Naive B cell (primary cell): Measurements from ENCODE around the gene LRRC1. TPM values are rescaled to one million over a fixed set of nuclear protein-coding genes. Genes with fewer than 3 reads are reported as not detected.
"Not testable (repeated sequence)": the region's sequence is repeated elsewhere in the genome, so short reads cannot be mapped to it uniquely, and the experiment has no call there.

Experiments used
- ATAC-seq, 2 donors: fragments of 150-1000 bp; cut with Tn5 transposase; 2 replicates each; pipeline ENCODE4 v1.10.0; 2021; ENCODE audit warnings: low read depth in 2 of 2, mild to moderate bottlenecking in 2 of 2, moderate library complexity in 2 of 2
- DNase-seq: peaks from one replicate; pipeline ENCODE4 v3.0.0; 2022
- H3K27ac Mint-ChIP-seq, 6 donors: one replicate each; pipeline ENCODE4 v1.8.0; 2020 to 2022; ENCODE audit warnings: mild to moderate bottlenecking in 6 of 6, mixed read lengths in 6 of 6, moderate library complexity in 5 of 6, inconsistent platforms in 2 of 6
- H3K27me3 Mint-ChIP-seq, 3 donors: one replicate each; pipeline ENCODE4 v1.8.0; 2021 to 2022; ENCODE audit warnings: mixed read lengths in 3 of 3, mild to moderate bottlenecking in 1 of 3
- H3K36me3 Mint-ChIP-seq, 2 donors: one replicate each; pipeline ENCODE4 v1.8.0; 2020 to 2022; ENCODE audit warnings: mixed read lengths in 2 of 2, inconsistent platforms in 1 of 2, mild to moderate bottlenecking in 1 of 2
- H3K4me1 Mint-ChIP-seq, 3 donors: one replicate each; pipeline ENCODE4 v1.8.0; 2020 to 2022; ENCODE audit warnings: mixed read lengths in 3 of 3, inconsistent platforms in 1 of 3, mild to moderate bottlenecking in 1 of 3, moderate library complexity in 1 of 3
- H3K4me3 Mint-ChIP-seq, 8 donors: one replicate each; pipeline ENCODE4 v1.8.0; 2020 to 2022; ENCODE audit warnings: mild to moderate bottlenecking in 8 of 8, mixed read lengths in 8 of 8, moderate library complexity in 8 of 8, inconsistent platforms in 2 of 8
- H3K9me3 Mint-ChIP-seq, 7 donors: one replicate each; pipeline ENCODE4 v1.8.0; 2020 to 2022; ENCODE audit warnings: mixed read lengths in 7 of 7, mild to moderate bottlenecking in 5 of 7, inconsistent platforms in 2 of 7, moderate library complexity in 1 of 7
- polyA plus RNA-seq, 6 donors: library from polyadenylated mRNA; unstranded; fragments of 300-500 nt; fragmentation: Illumina TruSeq; gene quantifications; one replicate each; pipeline ENCODE4 v1.2.3, GENCODE V29; 2021; ENCODE audit warnings: low read depth in 6 of 6

LRRC1 gene
- polyA plus RNA-seq, 6 donors from 2014 or later: 1.8 to 7.1 (median 3.7) TPM

DNA sequence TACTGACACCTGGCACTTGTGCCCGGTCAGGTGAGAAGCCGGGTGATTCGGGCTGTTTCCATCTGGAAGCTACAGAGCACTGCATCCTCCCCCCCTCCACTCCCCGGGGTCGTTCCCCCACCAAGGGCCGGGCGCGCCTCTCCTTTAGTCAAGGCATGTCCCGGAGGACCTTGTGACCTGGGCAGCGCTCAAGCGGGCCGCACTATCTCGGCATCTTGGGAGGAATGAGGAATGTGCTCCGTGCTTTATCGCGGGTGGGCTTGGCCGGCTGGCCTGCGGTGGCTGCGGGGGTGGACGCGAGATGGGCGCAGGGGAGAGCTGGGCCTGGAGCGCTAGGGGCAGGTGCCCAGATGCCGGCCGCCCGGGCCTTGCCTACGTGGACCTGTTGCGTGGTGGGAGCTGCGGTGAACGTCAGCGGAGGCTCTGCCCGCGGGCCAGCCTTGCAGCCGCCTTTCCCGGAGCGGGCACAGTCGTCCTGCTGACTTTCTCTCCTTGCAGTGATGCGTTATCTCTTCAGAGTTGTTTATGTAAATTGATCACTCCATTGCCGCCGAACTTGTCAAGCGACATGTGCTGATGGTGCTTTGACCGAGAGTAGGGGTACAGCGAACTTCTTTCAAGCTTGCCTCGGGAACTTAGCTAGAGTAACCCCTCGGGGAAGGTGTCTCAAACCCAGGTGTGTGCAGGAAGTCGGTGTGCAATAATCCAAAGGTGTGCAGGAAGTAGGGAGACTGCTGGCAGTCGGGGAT lies 1.1 kb downstream of the LRRC1 start:
- Mint-ChIP-seq H3K9me3 (no peaks in the 10 kb centered on the region), H3K27me3 (no peaks in the 10 kb centered on the region), H3K36me3 (no peaks in the 10 kb centered on the region), H3K27ac (peak overlapping the region in 5 of 6 donors; percentile 1 to 96 (median 50)), H3K4me3 (peak overlapping the region; percentile 97 to 99 (median 98)), H3K4me1 (peaks cover 29 to 33% (median 32%) of the 10 kb centered on the region in 3 donors)
- ATAC-seq: no peak
- DNase-seq: peak; percentile 28

DNA sequence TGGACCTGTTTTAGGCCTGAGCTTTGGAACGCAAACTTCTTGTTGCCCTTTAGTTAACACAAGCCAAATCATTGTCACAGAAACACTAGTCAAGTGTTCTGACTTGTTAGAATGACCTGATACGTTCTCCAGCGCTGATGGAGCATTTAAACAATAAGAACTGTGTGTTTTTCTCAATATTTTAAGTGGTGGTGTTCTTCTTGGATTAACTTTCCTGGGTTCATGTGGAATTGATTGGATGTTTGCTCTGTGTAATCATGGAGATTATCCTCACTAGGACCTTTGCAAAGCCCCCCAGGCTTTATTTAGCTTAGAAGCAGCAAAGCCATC lies 1.6 kb downstream of the LRRC1 start:
- H3K4me1 Mint-ChIP-seq: peaks cover 29 to 33% (median 32%) of the 10 kb centered on the region in 3 donors
- peak overlapping the region in 3 of 6 donors; percentile 1 to 68 (median 8) for H3K27ac Mint-ChIP-seq
- DNase-seq (no peak), ATAC-seq (no peak)
- H3K36me3 Mint-ChIP-seq: no peaks in the 10 kb centered on the region
- peak overlapping the region; percentile 97 to 99 (median 98) for H3K4me3 Mint-ChIP-seq
- H3K27me3 Mint-ChIP-seq: no peaks in the 10 kb centered on the region
- no peaks in the 10 kb centered on the region for H3K9me3 Mint-ChIP-seq

DNA sequence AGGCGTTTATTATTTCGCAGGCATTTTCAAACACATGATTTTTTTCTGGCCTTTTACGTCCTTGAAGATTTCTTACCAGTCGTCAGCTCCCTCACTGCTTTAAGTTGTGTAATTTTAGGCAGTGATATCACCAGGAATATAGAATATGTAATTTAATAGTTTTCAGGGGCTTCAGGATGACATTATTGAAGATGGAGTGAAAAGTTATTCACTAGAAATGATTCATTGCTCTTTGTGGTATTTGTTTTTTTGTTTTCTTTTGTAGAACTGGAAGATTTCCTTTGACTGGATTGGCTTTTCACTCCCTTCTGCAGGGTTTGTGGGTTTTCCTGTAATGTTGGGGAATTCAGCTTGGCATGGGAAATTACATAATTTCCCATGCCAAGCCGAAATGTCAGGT lies 2.0 kb downstream of the LRRC1 start:
- H3K4me3 Mint-ChIP-seq: peak overlapping the region in 4 of 8 donors; percentile 51 to 99 (median 78)
- H3K9me3 Mint-ChIP-seq: no peaks in the 10 kb centered on the region
- peaks cover 29 to 33% (median 32%) of the 10 kb centered on the region in 3 donors for H3K4me1 Mint-ChIP-seq
- DNase-seq (no peak), ATAC-seq (no peak)
- H3K27me3 Mint-ChIP-seq: no peaks in the 10 kb centered on the region
- peak overlapping the region in 1 of 6 donors; percentile 68 for H3K27ac Mint-ChIP-seq
- no peaks in the 10 kb centered on the region for H3K36me3 Mint-ChIP-seq

DNA sequence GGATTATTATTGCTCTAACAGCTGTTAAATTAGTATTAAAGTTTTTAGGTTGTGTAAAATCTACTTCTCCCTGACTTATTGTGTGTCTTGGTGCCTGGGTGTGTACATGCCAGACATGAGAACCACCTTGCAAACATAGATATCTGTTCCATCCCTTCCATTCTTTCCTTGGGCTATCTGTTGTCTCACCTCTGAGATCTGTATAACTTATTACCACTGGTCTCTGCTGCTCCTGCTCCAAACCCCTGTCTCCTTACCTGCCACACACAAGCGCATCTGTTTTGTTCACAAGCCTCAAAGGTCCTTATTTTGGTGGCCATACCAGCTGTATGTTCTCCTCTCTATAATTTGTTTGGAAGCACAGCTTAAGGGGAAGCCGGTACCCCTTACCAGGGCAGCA lies 2.5 kb downstream of the LRRC1 start:
- no peak for DNase-seq
- Mint-ChIP-seq H3K27me3 (no peaks in the 10 kb centered on the region), H3K27ac (peak overlapping the region in 1 of 6 donors; percentile 2), H3K4me3 (peak overlapping the region in 5 of 8 donors; percentile 5 to 99 (median 37)), H3K36me3 (no peaks in the 10 kb centered on the region), H3K9me3 (no peaks in the 10 kb centered on the region), H3K4me1 (peaks cover 29 to 33% (median 32%) of the 10 kb centered on the region in 3 donors)
- no peak for ATAC-seq

DNA sequence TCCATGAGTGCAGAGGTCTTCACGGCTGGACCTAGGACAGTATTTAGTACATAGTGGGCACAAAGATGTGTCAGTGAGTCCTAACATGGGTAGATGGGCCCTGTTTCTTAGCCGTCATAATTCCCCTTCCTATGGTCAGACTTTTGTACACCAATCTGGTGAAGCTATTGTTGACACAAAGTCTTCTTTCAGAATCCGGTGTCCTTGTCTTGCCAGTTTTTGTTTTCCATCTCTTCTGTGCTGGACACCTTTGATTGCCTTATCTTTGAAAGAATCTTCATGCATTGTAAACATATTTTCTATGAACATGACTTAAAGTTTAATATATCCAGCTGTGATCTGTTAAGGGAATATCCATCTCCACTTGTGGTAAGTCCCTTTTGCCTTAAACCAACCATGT lies 4.5 kb downstream of the LRRC1 start:
- H3K27me3 Mint-ChIP-seq: no peaks in the 10 kb centered on the region
- H3K4me1 Mint-ChIP-seq: peaks cover 14 to 29% (median 27%) of the 10 kb centered on the region in 3 donors
- ATAC-seq (no peak), DNase-seq (no peak)
- H3K4me3 Mint-ChIP-seq: peak overlapping the region in 1 of 8 donors; percentile 56
- H3K36me3 Mint-ChIP-seq: no peaks in the 10 kb centered on the region
- H3K9me3 Mint-ChIP-seq: no peaks in the 10 kb centered on the region
- H3K27ac Mint-ChIP-seq: peak overlapping the region in 1 of 6 donors; percentile 62

DNA sequence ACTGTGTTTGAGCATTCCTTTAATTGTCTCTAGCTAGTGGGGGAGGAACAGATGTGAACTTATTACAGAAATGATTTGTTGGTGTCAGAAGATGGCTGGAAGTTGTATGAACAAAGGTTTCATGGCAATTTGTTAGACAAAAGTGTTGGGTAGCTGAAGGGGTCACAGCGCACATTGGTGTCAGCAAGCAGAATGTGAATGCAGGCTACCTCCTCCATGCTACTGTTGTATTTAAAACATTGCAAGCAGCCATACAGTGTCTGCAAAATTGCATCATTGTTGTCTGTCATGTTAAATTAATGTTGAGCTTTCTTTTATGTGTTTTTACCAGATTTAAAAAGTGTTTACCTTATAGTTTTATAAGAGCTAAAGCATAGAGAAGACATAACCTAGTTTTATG lies 6.2 kb downstream of the LRRC1 start:
- H3K4me1 Mint-ChIP-seq: peaks cover 10 to 20% (median 20%) of the 10 kb centered on the region in 3 donors
- no peaks in the 10 kb centered on the region for H3K27me3 Mint-ChIP-seq
- H3K4me3 Mint-ChIP-seq: no peak overlapping the region
- no peak overlapping the region for H3K27ac Mint-ChIP-seq
- no peaks in the 10 kb centered on the region for H3K9me3 Mint-ChIP-seq
- H3K36me3 Mint-ChIP-seq: no peaks in the 10 kb centered on the region
- DNase-seq (no peak), ATAC-seq (no peak)

DNA sequence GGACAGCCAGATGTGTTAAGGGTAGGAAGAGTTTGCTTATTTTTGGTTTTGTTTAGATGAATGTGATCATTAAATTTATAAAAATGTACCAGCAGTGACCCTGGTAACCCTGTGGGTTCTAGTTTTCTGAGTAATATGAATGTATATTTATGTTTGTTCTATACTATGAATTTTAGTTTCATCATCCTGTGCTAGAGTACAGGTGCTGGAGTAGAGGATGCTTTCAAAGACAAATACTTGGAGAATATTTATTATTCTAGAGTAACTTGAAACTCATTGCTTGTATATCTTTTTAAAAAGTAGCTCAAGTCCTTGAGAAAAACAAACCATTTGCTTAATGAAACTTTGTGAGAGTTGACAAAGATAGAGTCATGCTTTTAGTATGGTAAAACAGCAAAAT lies 7.8 kb downstream of the LRRC1 start:
- Mint-ChIP-seq H3K27ac (no peak overlapping the region), H3K27me3 (no peaks in the 10 kb centered on the region), H3K9me3 (peaks cover 0 to 2% (median 0%) of the 10 kb centered on the region in 7 donors), H3K4me1 (peaks cover 3 to 17% (median 12%) of the 10 kb centered on the region in 3 donors), H3K36me3 (no peaks in the 10 kb centered on the region), H3K4me3 (no peak overlapping the region)
- no peak for ATAC-seq
- no peak for DNase-seq

DNA sequence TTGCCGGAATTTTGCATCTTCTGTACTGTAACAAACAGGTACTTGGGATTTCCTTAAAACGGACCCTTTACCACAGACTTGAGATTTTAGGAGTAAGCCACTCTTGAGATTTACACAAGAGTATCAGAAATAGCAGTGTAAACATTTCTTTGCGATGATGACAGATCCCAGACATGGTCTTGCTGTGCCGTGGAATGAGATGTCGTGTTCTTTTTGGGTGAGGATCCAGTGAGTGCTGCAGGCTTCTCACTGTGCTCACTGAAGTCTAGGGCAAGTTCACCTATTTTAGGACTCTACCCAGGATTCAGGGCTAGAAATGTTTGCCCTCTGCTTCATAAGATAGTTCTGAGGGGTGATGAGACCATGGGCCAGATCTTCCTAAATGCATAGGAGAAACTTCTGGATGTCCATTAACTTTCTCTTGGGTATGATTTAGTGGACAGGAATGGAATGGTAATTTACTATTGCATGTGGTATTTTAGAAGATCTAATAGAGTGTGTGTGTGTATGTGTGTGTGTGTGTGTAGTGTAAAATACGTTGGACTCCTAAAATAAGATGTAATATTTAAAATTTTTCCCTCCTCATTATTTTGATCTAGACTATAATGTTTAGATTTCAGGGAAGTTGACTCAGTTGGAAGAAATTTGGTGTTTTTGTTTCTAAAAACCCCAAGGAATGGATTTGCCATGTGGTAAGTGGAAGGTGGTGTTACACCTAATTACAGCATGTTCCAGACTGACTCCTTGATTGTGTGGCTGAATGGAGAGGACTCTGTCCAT lies 8.5 kb downstream of the LRRC1 start:
- Mint-ChIP-seq H3K4me3 (no peak overlapping the region), H3K36me3 (no peaks in the 10 kb centered on the region)

DNA sequence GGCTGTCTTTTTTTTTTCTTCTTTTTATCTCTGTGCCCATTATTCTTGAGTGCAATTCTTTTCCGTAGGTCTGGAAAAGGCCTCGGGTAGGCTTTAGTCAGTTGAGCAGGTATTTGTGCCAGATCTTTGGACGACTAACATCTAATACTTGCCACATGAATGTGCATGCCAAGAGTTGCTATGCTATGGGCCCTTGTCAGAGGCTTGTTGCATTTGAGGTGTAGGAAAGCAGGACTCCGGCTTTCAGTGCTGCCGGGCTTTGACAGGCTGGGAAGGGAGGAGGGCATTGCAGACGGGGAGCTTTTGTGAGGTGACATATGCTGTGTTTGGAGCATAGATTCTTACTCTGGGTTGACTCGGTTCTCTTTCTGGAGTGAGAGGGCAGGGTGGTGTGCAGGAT lies 10.2 kb downstream of the LRRC1 start:
- Mint-ChIP-seq H3K27ac (peak overlapping the region in 1 of 6 donors; percentile 68), H3K4me1 (peaks cover 13 to 17% (median 15%) of the 10 kb centered on the region in 3 donors), H3K4me3 (no peak overlapping the region), H3K27me3 (no peaks in the 10 kb centered on the region), H3K9me3 (peaks cover 0 to 2% (median 0%) of the 10 kb centered on the region in 7 donors), H3K36me3 (no peaks in the 10 kb centered on the region)
- DNase-seq (no peak), ATAC-seq (no peak)

More for the DNA sequence above, 8.5 kb downstream of the LRRC1 start:
- Mint-ChIP-seq H3K27me3 (no peaks in the 10 kb centered on the region), H3K27ac (peak overlapping the region in 1 of 6 donors; percentile 88), H3K4me1 (peaks cover 9 to 24% (median 13%) of the 10 kb centered on the region in 3 donors), H3K9me3 (peaks cover 0 to 2% (median 0%) of the 10 kb centered on the region in 7 donors)
- ATAC-seq: no peak
- DNase-seq: no peak

DNA sequence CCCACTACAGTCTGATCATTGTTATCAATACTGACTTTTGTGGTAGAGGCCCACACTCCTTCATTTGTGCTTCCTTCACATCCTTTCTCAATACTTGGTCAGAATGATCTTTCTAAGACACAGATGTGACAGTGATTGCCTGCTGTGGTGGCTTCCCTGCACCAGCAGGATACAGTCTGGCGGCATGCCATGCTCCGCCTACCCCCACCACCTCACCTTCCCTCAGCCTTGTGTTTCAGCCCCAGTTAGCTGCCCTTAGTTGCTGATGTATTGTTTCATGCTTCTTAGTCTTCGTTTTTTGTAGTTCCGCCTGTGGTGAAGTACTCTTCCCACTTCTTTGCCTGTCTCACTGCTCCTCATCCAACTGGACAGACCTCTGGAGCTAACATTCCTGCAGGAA lies 10.9 kb downstream of the LRRC1 start:
- DNase-seq: no peak
- ATAC-seq: no peak
- no peak overlapping the region for H3K4me3 Mint-ChIP-seq
- H3K4me1 Mint-ChIP-seq: peaks cover 13 to 17% (median 15%) of the 10 kb centered on the region in 3 donors
- H3K27me3 Mint-ChIP-seq: no peaks in the 10 kb centered on the region
- H3K27ac Mint-ChIP-seq: no peak overlapping the region
- peaks cover 0 to 2% (median 0%) of the 10 kb centered on the region in 7 donors for H3K9me3 Mint-ChIP-seq
- H3K36me3 Mint-ChIP-seq: no peaks in the 10 kb centered on the region

DNA sequence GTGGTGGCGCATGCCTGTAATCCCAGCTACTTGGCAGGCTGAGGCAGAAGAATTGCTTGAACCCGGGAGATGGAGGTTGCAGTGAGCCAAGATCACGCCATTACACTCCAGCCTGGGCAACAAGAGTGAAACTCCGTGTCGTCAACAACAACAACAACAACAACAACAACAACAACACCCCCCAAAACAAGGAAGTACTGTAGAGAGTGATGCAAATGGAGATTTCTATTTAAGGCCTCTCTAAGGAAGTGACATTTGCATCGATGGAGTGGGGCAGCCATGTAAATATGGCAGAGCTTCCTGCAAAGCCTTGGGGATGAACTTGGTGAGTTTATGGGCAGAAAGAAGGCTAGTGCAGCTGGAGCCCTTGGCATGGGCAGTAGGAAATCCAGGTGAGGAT lies 12.8 kb downstream of the LRRC1 start:
- not testable (repeated sequence) for H3K27me3 Mint-ChIP-seq, H3K9me3 Mint-ChIP-seq, DNase-seq, H3K36me3 Mint-ChIP-seq, ATAC-seq
- Mint-ChIP-seq H3K27ac (peak overlapping the region in 2 of 6 donors; percentile 1 to 88), H3K4me1 (peaks cover 18 to 24% (median 19%) of the 10 kb centered on the region in 3 donors), H3K4me3 (peak overlapping the region in 1 of 8 donors; percentile 35)

DNA sequence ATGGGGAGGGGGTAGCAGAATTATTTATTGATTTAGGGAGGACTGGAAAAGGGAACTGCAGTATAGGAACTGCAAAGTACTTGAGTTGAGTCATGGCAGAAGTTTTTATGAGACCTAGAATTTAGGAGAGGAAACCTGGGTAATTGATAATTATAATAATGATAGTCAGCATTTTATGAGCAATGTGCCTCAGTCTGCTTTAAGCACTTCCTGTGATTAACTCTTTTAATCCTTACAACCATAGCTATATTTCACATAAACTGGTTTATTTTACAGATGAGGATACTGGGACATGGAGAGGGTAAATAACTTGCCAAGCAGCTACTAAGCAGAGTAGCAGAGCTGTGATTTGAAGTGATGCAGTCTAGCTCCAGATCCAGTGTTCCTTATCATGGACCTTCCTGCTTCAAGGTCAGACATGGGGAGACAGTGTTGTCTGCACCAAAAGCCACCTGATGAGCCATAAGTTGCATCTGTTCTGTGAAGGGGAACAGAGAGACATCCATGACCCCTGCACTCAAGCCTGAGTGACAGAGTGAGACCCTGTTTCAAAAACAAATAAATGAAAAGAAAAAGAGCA lies 13.6 kb downstream of the LRRC1 start:
- H3K9me3 Mint-ChIP-seq: peaks cover 0 to 2% (median 0%) of the 10 kb centered on the region in 7 donors
- DNase-seq (no peak), ATAC-seq (no peak)
- H3K36me3 Mint-ChIP-seq: peaks cover 0 to 7% of the 10 kb centered on the region in 2 donors
- no peaks in the 10 kb centered on the region for H3K27me3 Mint-ChIP-seq
- peak overlapping the region in 1 of 6 donors; percentile 88 for H3K27ac Mint-ChIP-seq
- peaks cover 21 to 28% (median 26%) of the 10 kb centered on the region in 3 donors for H3K4me1 Mint-ChIP-seq
- no peak overlapping the region for H3K4me3 Mint-ChIP-seq

DNA sequence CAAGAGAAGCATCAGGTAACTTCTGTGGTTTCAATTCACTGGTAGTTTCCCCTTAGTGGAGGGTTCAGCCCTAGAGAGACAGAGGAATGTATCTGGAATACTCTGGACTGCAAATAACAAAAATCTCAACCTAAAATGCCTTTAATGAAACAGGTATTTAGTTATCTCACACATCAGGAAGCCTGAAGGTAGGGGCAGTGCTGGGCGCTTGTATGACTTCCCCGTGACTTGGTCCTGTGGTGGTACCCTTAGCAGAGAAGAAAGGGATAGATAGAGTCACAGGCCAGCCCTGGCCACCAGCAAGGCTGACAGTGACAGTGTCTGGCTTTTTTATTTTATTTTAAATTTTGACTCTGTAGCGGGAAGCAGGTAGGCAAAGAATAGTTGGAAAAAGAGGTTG lies 14.9 kb downstream of the LRRC1 start:
- Mint-ChIP-seq H3K36me3 (peaks cover 0 to 7% of the 10 kb centered on the region in 2 donors), H3K4me3 (no peak overlapping the region), H3K27me3 (no peaks in the 10 kb centered on the region), H3K9me3 (peaks cover 0 to 2% (median 0%) of the 10 kb centered on the region in 7 donors), H3K4me1 (peaks cover 30 to 35% (median 32%) of the 10 kb centered on the region in 3 donors), H3K27ac (peak overlapping the region in 2 of 6 donors; percentile 66 to 88)
- ATAC-seq: no peak
- DNase-seq: no peak
